Measurements from ENCODE around the gene IL3. TPM values are rescaled to one million over a fixed set of nuclear protein-coding genes. Genes with fewer than 3 reads are reported as not detected.
A peak's percentile ranks its signal among the peaks of the same experiment; 100 is the strongest.

Gene IL3
- total RNA-seq, 1 experiment from 2014 or later = not detected

DNA sequence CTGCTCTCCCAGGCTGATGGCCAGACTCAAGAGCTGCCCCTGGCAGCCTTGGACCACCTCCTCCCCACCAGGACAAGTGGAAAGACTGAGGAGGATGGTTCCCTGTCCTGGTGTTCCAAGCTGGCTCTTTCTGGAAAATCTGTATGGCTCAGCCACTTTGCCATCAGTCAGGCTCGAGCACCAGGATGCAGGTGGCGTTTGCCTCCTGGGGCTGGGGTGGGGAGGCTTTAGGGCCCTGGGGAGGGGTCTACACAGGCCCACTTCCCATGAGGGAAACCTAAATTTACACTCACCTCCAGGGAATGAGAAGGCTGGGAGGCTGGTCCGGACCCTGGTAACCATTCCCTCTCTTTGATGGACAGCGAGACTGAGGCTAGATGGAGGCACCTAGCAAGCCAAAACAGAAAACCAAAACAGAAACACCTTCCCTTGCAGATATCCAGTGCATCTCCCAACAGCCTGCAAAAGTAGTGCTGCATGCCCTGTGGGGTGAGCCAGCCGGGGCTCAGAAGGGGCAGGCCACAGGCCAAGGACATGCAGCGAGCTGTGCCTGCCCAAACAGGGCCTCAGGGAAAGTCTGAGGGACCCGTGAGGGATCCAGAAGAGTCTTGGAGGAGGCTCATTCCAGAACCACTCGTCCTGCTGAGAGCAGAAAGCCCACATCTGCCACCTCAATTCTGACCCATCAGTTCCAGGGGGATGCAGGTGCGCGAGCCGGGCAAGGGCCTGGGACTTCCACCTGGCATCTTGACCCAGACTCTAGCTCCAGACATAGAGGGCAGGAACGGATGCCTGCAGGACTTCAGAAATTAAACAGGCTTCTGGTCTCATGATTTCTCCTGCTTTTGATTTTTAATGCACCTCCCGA lies 7.7 kb downstream of the IL3 start:
- H3K27me3 ChIP-seq (replicated peaks; ENCODE audit: control insufficient read depth, insufficient read depth, low read length) = no peaks in the 10 kb centered on the region
- H3K27ac Mint-ChIP-seq (ENCODE audit: unreplicated experiment) = no peak overlapping the region
- H3K9me3 Mint-ChIP-seq (ENCODE audit: unreplicated experiment) = no peaks in the 10 kb centered on the region
- no peaks in the 10 kb centered on the region for H3K4me1 Mint-ChIP-seq (ENCODE audit: low read depth, unreplicated experiment)
- no peaks in the 10 kb centered on the region for H3K36me3 Mint-ChIP-seq (ENCODE audit: insufficient read depth, unreplicated experiment)
- no peaks in the 10 kb centered on the region for H3K27me3 Mint-ChIP-seq (ENCODE audit: insufficient read depth, unreplicated experiment)
- CTCF ChIA-PET = no interaction called here
- BruUV-seq (replicated peaks) = no TSS peak
- peak in 1 of 2 experiments; percentile 15 for DNase-seq
- intact Hi-C loops (cut with micrococcal nuclease; ENCODE audit: unreplicated experiment) = no loop called here
- no peaks in the 10 kb centered on the region for H3K9me3 ChIP-seq
- POLR2A ChIA-PET = no interaction called here
- H3K4me3 Mint-ChIP-seq (ENCODE audit: unreplicated experiment) = no peak overlapping the region
- H3K4me3 ChIP-seq (ENCODE audit: low read depth, low read length) = no peak overlapping the region
- H3K36me3 ChIP-seq (ENCODE audit: control insufficient read depth, insufficient read depth, low read length) = no peaks in the 10 kb centered on the region
- no peaks in the 10 kb centered on the region for H3K4me1 ChIP-seq
- TF ChIP-seq, protein P1, sequence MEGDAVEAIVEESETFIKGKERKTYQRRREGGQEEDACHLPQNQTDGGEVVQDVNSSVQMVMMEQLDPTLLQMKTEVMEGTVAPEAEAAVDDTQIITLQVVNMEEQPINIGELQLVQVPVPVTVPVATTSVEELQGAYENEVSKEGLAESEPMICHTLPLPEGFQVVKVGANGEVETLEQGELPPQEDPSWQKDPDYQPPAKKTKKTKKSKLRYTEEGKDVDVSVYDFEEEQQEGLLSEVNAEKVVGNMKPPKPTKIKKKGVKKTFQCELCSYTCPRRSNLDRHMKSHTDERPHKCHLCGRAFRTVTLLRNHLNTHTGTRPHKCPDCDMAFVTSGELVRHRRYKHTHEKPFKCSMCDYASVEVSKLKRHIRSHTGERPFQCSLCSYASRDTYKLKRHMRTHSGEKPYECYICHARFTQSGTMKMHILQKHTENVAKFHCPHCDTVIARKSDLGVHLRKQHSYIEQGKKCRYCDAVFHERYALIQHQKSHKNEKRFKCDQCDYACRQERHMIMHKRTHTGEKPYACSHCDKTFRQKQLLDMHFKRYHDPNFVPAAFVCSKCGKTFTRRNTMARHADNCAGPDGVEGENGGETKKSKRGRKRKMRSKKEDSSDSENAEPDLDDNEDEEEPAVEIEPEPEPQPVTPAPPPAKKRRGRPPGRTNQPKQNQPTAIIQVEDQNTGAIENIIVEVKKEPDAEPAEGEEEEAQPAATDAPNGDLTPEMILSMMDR (IDR thresholded peaks at IDR 0.05; ENCODE audit: insufficient read depth in 1 of 2, low read depth in 1 of 2, low read length in 1 of 2, severe bottlenecking in 1 of 2, unreplicated experiment in 1 of 2) = no peak

DNA sequence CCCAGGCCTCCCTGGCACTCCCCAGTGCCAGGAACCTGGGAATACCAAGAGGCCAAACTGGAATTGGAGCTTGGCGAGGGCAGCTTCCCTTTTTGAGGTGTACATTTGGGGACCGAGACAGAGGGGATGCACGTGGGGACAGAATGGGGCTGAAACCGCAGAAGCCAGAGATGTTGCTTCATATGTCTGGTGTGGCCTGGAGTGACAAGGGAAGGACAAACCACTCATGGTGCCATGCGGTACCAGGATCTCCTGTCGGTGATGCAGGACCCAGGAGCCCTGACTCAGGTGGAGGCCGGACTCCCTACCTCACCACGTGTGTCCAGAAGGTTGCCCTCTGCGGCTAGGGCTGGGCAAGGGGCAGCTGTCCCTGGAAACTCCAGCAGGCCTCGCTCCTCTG lies 9.1 kb downstream of the IL3 start:
- BruUV-seq (replicated peaks) = no TSS peak
- TF ChIP-seq, protein P1 (IDR thresholded peaks at IDR 0.05; ENCODE audit: insufficient read depth in 1 of 2, low read depth in 1 of 2, low read length in 1 of 2, severe bottlenecking in 1 of 2, unreplicated experiment in 1 of 2) = no peak
- CTCF ChIA-PET = no interaction called here
- no peaks in the 10 kb centered on the region for H3K36me3 ChIP-seq (ENCODE audit: control insufficient read depth, insufficient read depth, low read length)
- H3K9me3 ChIP-seq = no peaks in the 10 kb centered on the region
- no peaks in the 10 kb centered on the region for H3K4me1 ChIP-seq
- no peaks in the 10 kb centered on the region for H3K4me1 Mint-ChIP-seq (ENCODE audit: low read depth, unreplicated experiment)
- intact Hi-C loops (cut with micrococcal nuclease; ENCODE audit: unreplicated experiment) = no loop called here
- no peaks in the 10 kb centered on the region for H3K36me3 Mint-ChIP-seq (ENCODE audit: insufficient read depth, unreplicated experiment)
- DNase-seq = no peak
- H3K27ac Mint-ChIP-seq (ENCODE audit: unreplicated experiment) = no peak overlapping the region
- H3K27me3 Mint-ChIP-seq (ENCODE audit: insufficient read depth, unreplicated experiment) = no peaks in the 10 kb centered on the region
- no peaks in the 10 kb centered on the region for H3K27me3 ChIP-seq (replicated peaks; ENCODE audit: control insufficient read depth, insufficient read depth, low read length)
- H3K4me3 ChIP-seq (ENCODE audit: low read depth, low read length) = no peak overlapping the region
- no peak overlapping the region for H3K4me3 Mint-ChIP-seq (ENCODE audit: unreplicated experiment)
- POLR2A ChIA-PET = no interaction called here
- H3K9me3 Mint-ChIP-seq (ENCODE audit: unreplicated experiment) = no peaks in the 10 kb centered on the region

DNA sequence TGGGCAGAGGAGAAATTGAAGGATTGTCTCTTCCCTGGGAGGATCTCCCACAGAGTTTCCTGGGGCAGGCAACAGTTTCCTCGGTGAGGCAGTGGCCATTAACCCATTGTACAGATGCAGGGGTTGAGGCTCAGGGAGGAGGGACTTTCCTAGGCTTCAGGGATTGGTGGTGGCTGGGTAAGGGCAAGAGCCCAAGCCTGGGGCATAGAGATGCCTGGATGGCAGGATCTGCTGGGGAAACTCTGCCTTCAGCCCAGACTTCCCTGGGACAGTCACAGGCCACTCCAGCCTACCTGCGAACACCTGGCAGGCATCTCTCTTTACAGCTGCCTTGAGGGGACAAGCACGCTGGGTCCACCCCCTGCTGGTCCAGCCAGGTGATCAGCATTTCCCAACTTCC lies 9.5 kb downstream of the IL3 start:
- Mint-ChIP-seq H3K4me1 (ENCODE audit: low read depth, unreplicated experiment) (no peaks in the 10 kb centered on the region), H3K27ac (ENCODE audit: unreplicated experiment) (no peak overlapping the region), H3K27me3 (ENCODE audit: insufficient read depth, unreplicated experiment) (no peaks in the 10 kb centered on the region), H3K36me3 (ENCODE audit: insufficient read depth, unreplicated experiment) (no peaks in the 10 kb centered on the region), H3K4me3 (ENCODE audit: unreplicated experiment) (no peak overlapping the region), H3K9me3 (ENCODE audit: unreplicated experiment) (no peaks in the 10 kb centered on the region)
- Histone ChIP-seq H3K9me3 (no peaks in the 10 kb centered on the region), H3K4me3 (ENCODE audit: low read depth, low read length) (no peak overlapping the region), H3K27me3 (replicated peaks; ENCODE audit: control insufficient read depth, insufficient read depth, low read length) (no peaks in the 10 kb centered on the region), H3K36me3 (ENCODE audit: control insufficient read depth, insufficient read depth, low read length) (no peaks in the 10 kb centered on the region), H3K4me1 (no peaks in the 10 kb centered on the region)
- no TSS peak for BruUV-seq (replicated peaks)
- DNase-seq = no peak
- ChIA-PET CTCF (no interaction called here), POLR2A (no interaction called here)
- TF ChIP-seq, protein P1 (IDR thresholded peaks at IDR 0.05; ENCODE audit: insufficient read depth in 1 of 2, low read depth in 1 of 2, low read length in 1 of 2, severe bottlenecking in 1 of 2, unreplicated experiment in 1 of 2) = no peak
- intact Hi-C loops (cut with micrococcal nuclease; ENCODE audit: unreplicated experiment) = no loop called here
